H1 (cell line): Measurements from ENCODE around the gene ICA1. TPM values are rescaled to one million over a fixed set of nuclear protein-coding genes. Genes with fewer than 3 reads are reported as not detected.

ENCODE experiments used
- CTCF ChIA-PET: fragments of 300-600 bp; sonication (Branson Sonifier 250); formaldehyde crosslinking; loops from one replicate; lab custom pipeline; 2021; ENCODE audit not compliant: partially characterized antibody; lab: Charles Lee
- POLR2A ChIA-PET: fragments of 300-600 bp; sonication (Branson Sonifier 250); formaldehyde crosslinking; loops from one replicate; lab custom pipeline; 2021; ENCODE audit warnings: inconsistent platforms; ENCODE audit not compliant: partially characterized antibody; lab: Charles Lee
- DNase-seq, 2 experiments: peaks; one replicate each; pipeline versions ENCODE4 v3.0.0 to v3.0.0-alpha.2; 2010 to 2022; ENCODE audit warnings: low spot score in 2 of 2, low read depth in 1 of 2, mixed read lengths in 1 of 2
- FAIRE-seq: peaks from 2 replicates; lab custom pipeline; 2011; peaks lifted over from hg19 to GRCh38; lab: Jason Lieb, UNC
- H2AFZ ChIP-seq: 2 replicates; pipeline ENCODE4 v1.8.1; 2012; ENCODE audit warnings: low read length, inconsistent platforms
- H2AK5ac ChIP-seq: 2 replicates; pipeline ENCODE4 v1.6.1; 2013; ENCODE audit warnings: low read depth, low read length
- H2BK120ac ChIP-seq: replicated peaks from 2 replicates; pipeline ENCODE3; 2013; ENCODE audit warnings: low read depth, low read length, inconsistent platforms
- H2BK12ac ChIP-seq: 2 replicates; pipeline ENCODE4 v1.6.1; 2013; ENCODE audit warnings: low read depth, low read length
- H2BK15ac ChIP-seq: 2 replicates; pipeline ENCODE4 v1.6.1; 2013; ENCODE audit warnings: low read length
- H2BK20ac ChIP-seq: 2 replicates; pipeline ENCODE4 v1.6.1; 2013; ENCODE audit warnings: low read length
- H2BK5ac ChIP-seq: 2 replicates; pipeline ENCODE4 v1.6.1; 2013; ENCODE audit warnings: low read depth, low read length
- H3K14ac ChIP-seq: 2 replicates; pipeline ENCODE4 v1.6.1; 2013; ENCODE audit warnings: inconsistent platforms; ENCODE audit not compliant: insufficient read length
- H3K18ac ChIP-seq: 2 replicates; pipeline ENCODE4 v1.6.1; 2013; ENCODE audit warnings: low read length; ENCODE audit errors: extremely low read depth
- H3K23ac ChIP-seq: 2 replicates; pipeline ENCODE4 v1.6.1; 2013; ENCODE audit warnings: inconsistent platforms; ENCODE audit not compliant: insufficient read length
- H3K23me2 ChIP-seq: 2 replicates; pipeline ENCODE4 v1.6.1; 2013; ENCODE audit warnings: low read depth, low read length
- H3K27ac ChIP-seq: 2 replicates; pipeline ENCODE4 v1.6.1; 2011; ENCODE audit warnings: low read depth, low read length, inconsistent platforms
- H3K27me3 ChIP-seq, 4 experiments: replicated peaks in 1 of 4; 1 replicate in 1 of 4; 2 replicates in 3 of 4; pipeline versions ENCODE4 v1.6.1 to v1.8.1; 2011 to 2013; ENCODE audit warnings: low read length in 3 of 4, mild to moderate bottlenecking in 3 of 4, inconsistent platforms in 2 of 4, mixed read lengths in 2 of 4, moderate library complexity in 1 of 4; ENCODE audit not compliant: control insufficient read depth in 3 of 4, insufficient read depth in 3 of 4; ENCODE audit errors: extremely low read depth in 1 of 4
- H3K36me3 ChIP-seq, 4 experiments: 2 replicates each; pipeline versions ENCODE4 v1.6.1 to v1.8.1; 2011 to 2013; ENCODE audit warnings: mild to moderate bottlenecking in 4 of 4, low read length in 3 of 4, moderate library complexity in 2 of 4, control low read depth in 1 of 4, inconsistent platforms in 1 of 4; ENCODE audit not compliant: insufficient read depth in 4 of 4, control insufficient read depth in 2 of 4
- H3K4ac ChIP-seq: replicated peaks from 2 replicates; pipeline ENCODE3; 2013; ENCODE audit warnings: low read length, low read depth, mixed read lengths, inconsistent platforms; ENCODE audit not compliant: insufficient read length
- H3K4me1 ChIP-seq, 4 experiments: replicated peaks in 1 of 4; 1 replicate in 1 of 4; 2 replicates in 3 of 4; pipeline versions ENCODE4 v1.6.1 to v1.8.1; 2011 to 2013; ENCODE audit warnings: low read length in 3 of 4, inconsistent platforms in 2 of 4, mixed read lengths in 1 of 4; ENCODE audit not compliant: insufficient read depth in 4 of 4, control insufficient read depth in 3 of 4
- H3K4me2 ChIP-seq, 2 experiments: 2 replicates each; pipeline versions ENCODE4 v1.6.1 to v1.8.1; 2011 to 2013; ENCODE audit warnings: low read depth in 2 of 2, low read length in 2 of 2, control low read depth in 1 of 2, inconsistent platforms in 1 of 2, mild to moderate bottlenecking in 1 of 2; ENCODE audit not compliant: insufficient read depth in 1 of 2
- H3K4me3 ChIP-seq, 4 experiments: fragments of 200-600, 300-600 bp in 1 of 4; sonication (generic), shearing (Covaris generic), sonication (Bioruptor Twin) in 1 of 4; 2 replicates each; pipeline versions ENCODE4 v1.5.1 to v1.8.1; 2011 to 2016; ENCODE audit warnings: low read length in 4 of 4, low read depth in 3 of 4, control low read depth in 2 of 4, inconsistent platforms in 2 of 4, mild to moderate bottlenecking in 2 of 4, mixed read lengths in 1 of 4, moderate library complexity in 1 of 4; ENCODE audit not compliant: insufficient read depth in 2 of 4; ENCODE audit errors: extremely low read depth in 1 of 4
- H3K56ac ChIP-seq: replicated peaks from 2 replicates; pipeline ENCODE3; 2013; ENCODE audit warnings: low read depth, mild to moderate bottlenecking, mixed read lengths, low read length, inconsistent platforms; ENCODE audit not compliant: insufficient read length
- H3K79me1 ChIP-seq: 2 replicates; pipeline ENCODE4 v1.6.1; 2013; ENCODE audit warnings: low read depth, low read length, control low read depth
- H3K79me2 ChIP-seq, 2 experiments: 2 replicates each; pipeline versions ENCODE4 v1.6.1 to v1.8.1; 2012 to 2013; ENCODE audit warnings: low read length in 2 of 2, mild to moderate bottlenecking in 2 of 2, inconsistent platforms in 1 of 2; ENCODE audit not compliant: insufficient read depth in 2 of 2, control insufficient read depth in 1 of 2
- H3K9ac ChIP-seq, 4 experiments: replicated peaks in 1 of 4; 1 replicate in 1 of 4; 2 replicates in 3 of 4; pipeline versions ENCODE4 v1.6.1 to v1.8.1; 2011 to 2013; ENCODE audit warnings: low read depth in 3 of 4, low read length in 3 of 4, control low read depth in 2 of 4, mild to moderate bottlenecking in 2 of 4, moderate library complexity in 2 of 4, inconsistent platforms in 1 of 4; ENCODE audit errors: extremely low read depth in 1 of 4
- H3K9me3 ChIP-seq, 2 experiments: 2 replicates each; pipeline versions ENCODE4 v1.6.1 to v1.8.1; 2012 to 2013; ENCODE audit warnings: mild to moderate bottlenecking in 2 of 2, moderate library complexity in 2 of 2, control low read depth in 1 of 2, inconsistent platforms in 1 of 2, low read depth in 1 of 2, low read length in 1 of 2, mixed read lengths in 1 of 2; ENCODE audit not compliant: insufficient read depth in 2 of 2
- H4K20me1 ChIP-seq, 2 experiments: replicated peaks in 1 of 2; 2 replicates each; pipeline versions ENCODE3 to v1.8.1; 2011 to 2013; ENCODE audit warnings: inconsistent platforms in 2 of 2, low read length in 2 of 2, mild to moderate bottlenecking in 1 of 2; ENCODE audit not compliant: insufficient read depth in 2 of 2, control insufficient read depth in 1 of 2
- H4K5ac ChIP-seq: 2 replicates; pipeline ENCODE4 v1.6.1; 2013; ENCODE audit warnings: low read length, low read depth, mixed read lengths, inconsistent platforms; ENCODE audit not compliant: insufficient read length
- H4K8ac ChIP-seq: 2 replicates; pipeline ENCODE4 v1.8.0; 2013; ENCODE audit warnings: mild to moderate bottlenecking, moderate library complexity, low read length, inconsistent platforms; ENCODE audit not compliant: insufficient read depth; ENCODE audit errors: extremely low read depth
- H4K91ac ChIP-seq: replicated peaks from 2 replicates; pipeline ENCODE3; 2013; ENCODE audit warnings: low read length, mixed read lengths, inconsistent platforms; ENCODE audit not compliant: insufficient read length
- CEBPB ChIP-seq: IDR thresholded peaks from 2 replicates; pipeline ENCODE4 v1.6.1; 2012; ENCODE audit warnings: low read depth, low read length
- HDAC6 ChIP-seq: IDR thresholded peaks from one replicate; pipeline ENCODE4 v1.7.1; 2012; ENCODE audit warnings: low read depth, mild to moderate bottlenecking, inconsistent platforms, low read length, moderate library complexity
- KDM1A ChIP-seq: fragments of 200-600, 300-600 bp; sonication (generic); IDR thresholded peaks from 2 replicates; pipeline ENCODE4 v1.7.1; 2016; ENCODE audit warnings: mild to moderate bottlenecking, low read length, borderline replicate concordance
- MAFK ChIP-seq: IDR thresholded peaks from 2 replicates; pipeline ENCODE4 v1.6.1; 2012; ENCODE audit warnings: low read depth, mild to moderate bottlenecking, improper control_type of control experiment, low read length
- POLR2A ChIP-seq, 2 experiments: IDR thresholded peaks; 1 replicate in 1 of 2; 2 replicates in 1 of 2; pipeline ENCODE4 v1.6.1; 2011; ENCODE audit warnings: low read depth in 2 of 2, low read length in 2 of 2, mild to moderate bottlenecking in 2 of 2; ENCODE audit errors: control extremely low read depth in 1 of 2
- POLR2AphosphoS5 ChIP-seq: IDR thresholded peaks from 2 replicates; pipeline ENCODE4 v1.6.1; 2011; ENCODE audit warnings: low read depth, low read length
- POU5F1 ChIP-seq: IDR thresholded peaks from 2 replicates; pipeline ENCODE4 v1.6.1; 2011; ENCODE audit warnings: low read depth, mild to moderate bottlenecking, low read length, moderate library complexity
- RAD21 ChIP-seq, 2 experiments: IDR thresholded peaks in 1 of 2; conservative IDR thresholded peaks in 1 of 2; 2 replicates each; pipeline ENCODE4 v1.6.1; 2011; ENCODE audit warnings: low read depth in 2 of 2, low read length in 2 of 2, improper control_type of control experiment in 1 of 2, inconsistent platforms in 1 of 2, mild to moderate bottlenecking in 1 of 2, moderate library complexity in 1 of 2
- RBBP5 ChIP-seq: IDR thresholded peaks from 2 replicates; pipeline ENCODE4 v1.7.1; 2012; ENCODE audit warnings: low read depth, mild to moderate bottlenecking, inconsistent platforms, low read length, moderate library complexity, borderline replicate concordance
- SP4 ChIP-seq: IDR thresholded peaks from 2 replicates; pipeline ENCODE4 v1.6.1; 2012; ENCODE audit warnings: low read length, inconsistent platforms
- TAF7 ChIP-seq: optimal IDR thresholded peaks from 2 replicates; pipeline ENCODE3; 2011; ENCODE audit warnings: low read depth, mild to moderate bottlenecking, inconsistent platforms, low read length, moderate library complexity, borderline replicate concordance
- TEAD4 ChIP-seq: IDR thresholded peaks from 2 replicates; pipeline ENCODE4 v1.6.1; 2012; ENCODE audit warnings: low read depth, low read length, inconsistent platforms, mixed read lengths
- WGBS, 2 experiments: shearing (Covaris generic) in 1 of 2; methylation state at CpG; one replicate each; pipeline versions ENCODE4 v1.1.6 to v1.1.7; 2013 to 2015; ENCODE audit warnings: low lambda C conversion rate in 2 of 2, mixed read lengths in 2 of 2, inconsistent platforms in 1 of 2, low coverage in 1 of 2, missing lambda C conversion rate in 1 of 2; ENCODE audit not compliant: insufficient replicate concordance in 2 of 2, insufficient coverage in 1 of 2, insufficient read length in 1 of 2; ENCODE audit errors: extremely low coverage in 1 of 2, missing lambda C conversion rate in 1 of 2; 5-methylcytosine and 5-hydroxymethylcytosine counted together
- polyA plus RNA-seq, 7 experiments: library from polyadenylated mRNA; depleted of rRNA in 3 of 7; stranded (reverse) in 5 of 7; unstranded in 2 of 7; fragments of >200 nt in 5 of 7; fragments of 200-250 nt in 2 of 7; gene quantifications; 1 replicate in 5 of 7; 2 replicates in 1 of 7; 4 replicates in 1 of 7; pipeline versions ENCODE4 v1.2.1 to v1.2.3, GENCODE V29; 2011 to 2013; ENCODE audit warnings: missing spikeins in 2 of 7, mixed read lengths in 2 of 7
- total RNA-seq: library from RNA; stranded (reverse); fragmentation: NEBNext Ultra II Directional; extraction: Animal tissue kit (Norgen Biotek cat#: 25700); gene quantifications from 2 replicates; pipeline ENCODE4 v1.2.1, GENCODE V29; 2021
- TF ChIP-seq, protein P1 (sequence below): IDR thresholded peaks from 2 replicates; pipeline ENCODE4 v1.6.1; 2011; ENCODE audit warnings: low read length, improper control_type of control experiment

ICA1 gene
- total and polyA plus RNA-seq, 2 of the 8 experiments (the other 6 are each of a cell fraction or from before 2014, with no cell fraction given) = 14.9 to 37.1 TPM

DNA sequence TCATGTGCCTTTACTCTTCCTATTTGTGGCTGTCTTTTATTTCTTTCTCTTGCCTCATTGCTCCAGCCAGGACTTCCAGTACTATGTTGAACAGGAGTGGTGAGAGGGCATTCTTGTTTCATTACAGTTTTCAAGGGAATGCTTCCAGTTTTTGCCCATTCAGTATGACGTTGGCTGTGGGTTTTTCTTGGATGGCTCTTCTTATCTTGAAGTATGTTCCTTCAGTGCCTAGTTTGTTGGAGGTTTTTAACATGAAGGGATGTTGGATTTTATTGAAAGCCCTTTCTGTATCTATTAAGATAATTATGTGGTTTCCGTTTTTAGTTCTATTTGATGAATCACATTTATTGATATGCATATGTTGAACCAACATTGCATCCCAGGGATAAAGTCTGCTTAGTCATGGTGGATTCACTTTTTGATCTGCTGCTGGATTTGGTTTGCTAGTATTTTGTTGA, 196.6 kb downstream of the ICA1 start:
- no peak overlapping the region for H3K18ac ChIP-seq
- DNase-seq = no peak
- H2BK12ac ChIP-seq = no peak overlapping the region
- H4K5ac ChIP-seq = no peak overlapping the region
- no peak overlapping the region for H2BK120ac ChIP-seq
- no peak overlapping the region for H2BK5ac ChIP-seq
- peaks cover 0 to 5% (median 1%) of the 10 kb centered on the region in 4 experiments; a peak in 3 of 8 replicates for H3K36me3 ChIP-seq
- H2AK5ac ChIP-seq = no peak overlapping the region
- no peak overlapping the region for H3K4me2 ChIP-seq
- H3K9ac ChIP-seq = no peak overlapping the region
- ChIA-PET POLR2A (interaction anchor here (0.7 kb wide), 1 partner anchor 9 kb away, joined by 3 read pairs; no protein-coding TSS in a partner anchor), CTCF (interaction anchor here (0.7 to 1.5 kb wide), 4 partner anchors 10 to 470 kb away, joined by 3 to 4 read pairs (median 3); no protein-coding TSS in a partner anchor)
- no peak overlapping the region for H3K4ac ChIP-seq
- H3K27me3 ChIP-seq = no peaks in the 10 kb centered on the region
- H3K23me2 ChIP-seq = no peaks in the 10 kb centered on the region
- H4K8ac ChIP-seq = no peak overlapping the region
- WGBS, 2 experiments = 53% methylated on average over 2 of the region's 2 CpGs; no CpG with 5 or more reads in 1 of the 2 experiments
- no peak overlapping the region for H2BK20ac ChIP-seq
- H3K9me3 ChIP-seq = no peaks in the 10 kb centered on the region
- H3K56ac ChIP-seq = no peak overlapping the region
- no peaks in the 10 kb centered on the region for H4K20me1 ChIP-seq
- no peak overlapping the region for H2BK15ac ChIP-seq
- peaks cover 6% of the 10 kb centered on the region; the same call in 1 of the 2 replicates for H3K79me1 ChIP-seq
- no peak for FAIRE-seq
- H3K4me1 ChIP-seq = peaks cover 0 to 11% (median under 1%) of the 10 kb centered on the region in 4 experiments; a peak in 4 of 7 replicates
- H3K4me3 ChIP-seq = no peak overlapping the region
- H3K27ac ChIP-seq = no peak overlapping the region
- H3K14ac ChIP-seq = no peak overlapping the region
- H3K23ac ChIP-seq = no peak overlapping the region
- no peak overlapping the region for H4K91ac ChIP-seq
- peaks cover 0 to 7% of the 10 kb centered on the region in 2 experiments; a peak in 2 of 4 replicates for H3K79me2 ChIP-seq
- no peak overlapping the region for H2AFZ ChIP-seq
- no peak for TF ChIP-seq POLR2AphosphoS5
- TF ChIP-seq CEBPB = no peak
- no peak for TF ChIP-seq MAFK
- TF ChIP-seq, protein P1, sequence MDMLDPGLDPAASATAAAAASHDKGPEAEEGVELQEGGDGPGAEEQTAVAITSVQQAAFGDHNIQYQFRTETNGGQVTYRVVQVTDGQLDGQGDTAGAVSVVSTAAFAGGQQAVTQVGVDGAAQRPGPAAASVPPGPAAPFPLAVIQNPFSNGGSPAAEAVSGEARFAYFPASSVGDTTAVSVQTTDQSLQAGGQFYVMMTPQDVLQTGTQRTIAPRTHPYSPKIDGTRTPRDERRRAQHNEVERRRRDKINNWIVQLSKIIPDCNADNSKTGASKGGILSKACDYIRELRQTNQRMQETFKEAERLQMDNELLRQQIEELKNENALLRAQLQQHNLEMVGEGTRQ = no peak
- no peak for TF ChIP-seq POU5F1
- TF ChIP-seq SP4 = no peak
- no peak for TF ChIP-seq POLR2A (IDR thresholded peaks at IDR 0.05; ENCODE audit: control extremely low read depth in 1 of 2, low read depth in 2 of 2, low read length in 2 of 2)
- TF ChIP-seq HDAC6 = no peak
- TF ChIP-seq RBBP5 = no peak
- TF ChIP-seq TAF7 = no peak
- no peak for TF ChIP-seq RAD21 (IDR thresholded peaks at IDR 0.05 in 1 of 2, conservative IDR thresholded peaks at IDR 0.05 in 1 of 2; ENCODE audit: low read depth in 2 of 2, low read length in 2 of 2)
- TF ChIP-seq KDM1A = no peak
- TF ChIP-seq TEAD4 = no peak
